ENCODE data around the gene HIF1A.
A peak's percentile ranks its signal among the peaks of the same experiment; 100 is the strongest.
"Not testable (repeated sequence)": the region's sequence is repeated elsewhere in the genome, so short reads cannot be mapped to it uniquely, and the experiment has no call there.

HIF1A gene

GRCh38 chr14:61708693-61709092 is 13.4 kb downstream of the HIF1A start:
- not testable (repeated sequence) for DNase-seq (ENCODE audit: low spot score)

- no peak for DNase-seq (ENCODE audit: low spot score)
These were observed 15.8 kb downstream of the HIF1A start for GRCh38 chr14:61710853-61711817.

GRCh38 chr14:61712137-61712536 is 16.8 kb downstream of the HIF1A start:
- DNase-seq (ENCODE audit: low spot score) = no peak

GRCh38 chr14:61713724-61714437 is 18.6 kb downstream of the HIF1A start:
- DNase-seq (ENCODE audit: low spot score) = no peak

GRCh38 chr14:61716956-61717355 is 21.6 kb downstream of the HIF1A start:
- DNase-seq (ENCODE audit: low spot score) = no peak

- DNase-seq (ENCODE audit: low spot score) = no peak
These were observed 22.7 kb downstream of the HIF1A start for GRCh38 chr14:61718039-61718438.

- no peak for DNase-seq (ENCODE audit: low spot score)
These were observed 24.3 kb downstream of the HIF1A start for GRCh38 chr14:61719344-61720293.

- DNase-seq (ENCODE audit: low spot score) = no peak
These were observed 25.0 kb downstream of the HIF1A start for GRCh38 chr14:61720294-61720661.

GRCh38 chr14:61720741-61721140 is 25.4 kb downstream of the HIF1A start:
- DNase-seq (ENCODE audit: low spot score) = no peak

GRCh38 chr14:61724133-61724532 is 28.8 kb downstream of the HIF1A start:
- no peak for DNase-seq (ENCODE audit: low spot score)

- DNase-seq (ENCODE audit: low spot score) = no peak
These were observed 31.7 kb downstream of the HIF1A start for GRCh38 chr14:61726778-61727658.

- peak; percentile 65 for DNase-seq (ENCODE audit: low spot score)
These were observed 35.6 kb downstream of the HIF1A start for GRCh38 chr14:61730756-61731373.

GRCh38 chr14:61733972-61734371 is 38.7 kb downstream of the HIF1A start:
- no peak for DNase-seq (ENCODE audit: low spot score)

GRCh38 chr14:61736751-61737150 is 41.4 kb downstream of the HIF1A start:
- DNase-seq (ENCODE audit: low spot score) = no peak

GRCh38 chr14:61737915-61738314 is 42.6 kb downstream of the HIF1A start:
- no peak for DNase-seq (ENCODE audit: low spot score)

- DNase-seq (ENCODE audit: low spot score) = no peak
These were observed 43.8 kb downstream of the HIF1A start for GRCh38 chr14:61739133-61739532.

- no peak for DNase-seq (ENCODE audit: low spot score)
These were observed 47.1 kb downstream of the HIF1A start for GRCh38 chr14:61742371-61742770.

GRCh38 chr14:61744238-61744637 is 48.9 kb downstream of the HIF1A start:
- DNase-seq (ENCODE audit: low spot score) = no peak

- not testable (repeated sequence) for DNase-seq (ENCODE audit: low spot score)
These were observed 51.0 kb downstream of the HIF1A start for GRCh38 chr14:61746346-61746745.

- no peak for DNase-seq (ENCODE audit: low spot score)
These were observed 51.6 kb downstream of the HIF1A start for GRCh38 chr14:61746881-61747280.

- no peak for DNase-seq (ENCODE audit: low spot score)
These were observed 52.0 kb downstream of the HIF1A start for GRCh38 chr14:61747342-61747741.
